OCI-M1 (cell line): Measurements from ENCODE around the gene IL2RA.
"Not testable (repeated sequence)": the region's sequence is repeated elsewhere in the genome, so short reads cannot be mapped to it uniquely, and the experiment has no call there.

Experiments
- DNase-seq: peaks from one replicate; lab custom pipeline; 2025; lab: John Stamatoyannopoulos, UW

IL2RA gene

GRCh38 chr10:5983774-5984173, 78.4 kb downstream of the IL2RA start:
- DNase-seq, result no peak

DNA sequence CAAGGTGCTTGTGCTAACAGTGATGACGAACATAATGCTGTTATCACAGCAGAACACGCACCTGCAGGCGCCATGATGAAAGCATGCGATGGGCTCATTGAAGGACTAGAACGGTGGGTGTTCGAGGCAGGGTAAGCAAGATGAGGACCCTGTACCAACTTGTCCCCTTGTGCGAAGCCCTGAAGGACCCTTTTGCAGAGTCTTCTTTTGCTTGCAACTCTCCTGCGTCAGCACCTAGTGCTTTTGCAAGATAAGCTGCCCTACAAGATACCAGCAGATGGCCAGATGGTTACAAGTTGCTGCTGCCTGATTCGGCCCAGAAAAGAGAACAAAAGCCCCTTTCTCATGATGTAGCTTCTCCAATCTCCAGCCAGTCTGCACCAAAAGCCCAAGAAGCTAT, 80.6 kb downstream of the IL2RA start:
- DNase-seq, result peak; percentile 47

GRCh38 chr10:5978230-5978489, 84.0 kb downstream of the IL2RA start:
- peak; percentile 36 for DNase-seq

- peak; percentile 94 for DNase-seq
Measured at GRCh38 chr10:5977471-5978229, 84.5 kb downstream of the IL2RA start, which contains the start of gene IL15RA. Gene IL15RA (minus strand): TSS chr10:5977543. CDS start chr10:5977492, 51 bp downstream.

GRCh38 chr10:5976512-5977470, 85.4 kb downstream of the IL2RA start:
- DNase-seq, result peak; percentile 65

- peak; percentile 93 for DNase-seq
Measured at GRCh38 chr10:5975641-5976473, 86.3 kb downstream of the IL2RA start.

- no peak for DNase-seq
Measured at GRCh38 chr10:5973069-5973468, 89.1 kb downstream of the IL2RA start.

GRCh38 chr10:5971886-5972285, 90.3 kb downstream of the IL2RA start:
- peak; percentile 44 for DNase-seq

DNA sequence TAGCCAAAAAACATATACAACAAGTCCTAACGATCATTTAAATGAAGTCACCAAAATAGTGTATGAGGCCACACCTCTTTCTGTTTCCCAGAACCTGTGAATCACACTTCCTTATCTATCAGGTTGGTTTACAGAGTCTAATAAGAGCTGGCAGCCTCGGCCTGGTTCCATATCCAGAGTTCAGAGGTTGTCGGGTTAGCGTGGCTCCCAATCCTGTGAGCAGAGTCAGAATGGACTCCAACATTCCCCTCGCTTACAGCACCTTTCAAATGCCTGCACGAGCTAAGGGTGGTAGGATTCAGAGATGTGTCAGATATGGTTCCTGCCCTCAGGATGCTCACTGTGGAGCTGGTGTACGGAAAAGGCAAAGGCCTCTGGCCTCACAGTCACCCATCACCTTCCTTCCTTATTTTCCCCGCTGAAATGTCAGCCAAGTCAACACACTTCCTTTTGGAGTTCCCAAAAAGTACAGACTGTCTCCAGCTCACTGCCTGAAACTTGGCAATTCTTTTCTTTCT, 90.8 kb downstream of the IL2RA start:
- DNase-seq, result peak; percentile 89

- no peak for DNase-seq
Measured at GRCh38 chr10:5970527-5970926, 91.6 kb downstream of the IL2RA start.

DNA sequence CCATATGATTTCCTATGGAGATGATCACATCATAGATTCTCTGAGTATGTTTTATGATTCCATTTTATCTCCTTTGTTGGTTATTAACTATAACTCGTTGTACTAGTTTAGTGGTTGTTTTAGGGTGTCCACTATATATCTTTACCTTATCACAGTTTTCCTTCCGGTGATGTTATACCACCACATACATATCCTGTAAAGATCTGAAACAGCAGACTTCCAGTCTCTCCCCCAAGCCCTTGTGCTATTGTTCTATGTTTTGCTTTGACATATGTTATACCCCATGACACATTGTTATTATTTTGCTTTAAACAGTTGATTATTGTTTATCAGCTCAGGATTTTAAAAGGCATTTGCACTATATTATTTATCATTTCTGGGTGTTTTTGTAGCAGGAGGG, 92.1 kb downstream of the IL2RA start:
- DNase-seq, result no peak

GRCh38 chr10:5968681-5969453, 93.3 kb downstream of the IL2RA start:
- DNase-seq, result no peak

DNA sequence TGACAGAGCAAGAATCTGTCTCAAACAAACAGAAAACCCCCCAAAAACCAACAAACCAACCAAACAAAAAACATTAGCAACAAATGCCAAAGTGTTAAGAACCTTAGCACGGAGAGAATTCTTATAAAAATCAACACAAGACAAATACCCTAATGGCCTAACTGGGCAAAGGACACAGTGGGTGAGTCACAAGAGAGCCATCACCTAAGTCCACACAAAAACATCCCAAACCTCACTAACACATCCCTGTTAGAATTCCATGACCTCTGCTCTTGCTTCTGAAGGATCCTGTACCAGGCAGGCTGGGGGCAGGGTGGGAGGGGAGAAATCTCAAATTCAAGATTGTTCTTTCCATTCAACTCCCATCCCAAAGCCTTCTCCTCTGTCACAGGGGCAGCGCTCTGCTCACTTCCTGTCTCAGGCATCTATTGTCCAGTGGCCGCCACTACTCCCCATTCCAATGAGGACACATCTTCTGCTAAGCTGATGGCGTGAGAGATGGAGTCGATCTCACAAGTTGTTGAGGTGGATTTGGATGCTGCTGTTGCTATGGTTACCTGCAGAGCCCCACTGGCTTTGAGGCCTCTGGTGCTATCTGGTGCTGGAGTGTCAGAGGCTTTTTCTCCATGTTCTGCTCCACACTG, 94.0 kb downstream of the IL2RA start:
- DNase-seq, result no peak

DNA sequence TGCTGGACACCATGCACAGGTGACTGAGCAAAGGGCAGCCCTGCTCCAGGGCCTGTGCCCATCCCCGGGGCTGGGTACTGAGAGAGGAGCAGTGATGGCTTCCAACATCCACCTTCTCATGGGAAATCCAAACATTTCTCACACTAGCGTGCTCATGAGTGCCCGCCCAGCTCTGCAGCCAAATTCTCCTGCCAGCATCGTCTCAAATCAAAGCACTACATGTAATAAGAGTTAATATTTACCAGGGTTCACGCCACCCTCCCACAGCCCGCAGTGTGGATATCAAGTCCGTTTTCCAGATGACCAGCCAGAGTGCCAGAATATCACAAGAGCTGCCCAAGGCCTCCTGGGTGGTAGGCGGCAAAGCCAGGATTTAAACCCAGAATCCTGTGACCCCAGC, 96.9 kb downstream of the IL2RA start:
- DNase-seq, result no peak

- no peak for DNase-seq
Measured at GRCh38 chr10:5964736-5965135, 97.4 kb downstream of the IL2RA start.

DNA sequence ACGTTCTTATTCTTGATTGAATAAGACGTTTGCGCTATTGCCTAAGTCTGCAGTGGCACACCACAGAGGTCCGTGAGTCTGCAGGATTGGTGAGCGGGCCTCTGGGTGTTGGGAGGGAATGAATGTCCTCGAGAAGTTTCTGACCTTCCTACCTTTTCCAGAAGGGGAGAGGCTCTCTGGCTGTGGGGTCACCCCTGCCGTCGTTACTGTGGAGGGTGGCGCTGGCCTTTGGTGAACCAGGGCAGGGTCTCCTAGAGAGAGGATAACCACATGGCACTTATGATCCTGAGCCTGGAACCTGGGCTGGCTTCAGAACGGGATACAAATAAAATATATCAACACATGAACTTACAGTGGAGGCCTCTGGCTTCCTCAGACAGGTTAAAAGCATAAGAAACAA, 98.6 kb downstream of the IL2RA start:
- no peak for DNase-seq

- no peak for DNase-seq
Measured at GRCh38 chr10:5963071-5963470, 99.1 kb downstream of the IL2RA start.

- not testable (repeated sequence) for DNase-seq
Measured at GRCh38 chr10:5962358-5962940, 99.7 kb downstream of the IL2RA start.

DNA sequence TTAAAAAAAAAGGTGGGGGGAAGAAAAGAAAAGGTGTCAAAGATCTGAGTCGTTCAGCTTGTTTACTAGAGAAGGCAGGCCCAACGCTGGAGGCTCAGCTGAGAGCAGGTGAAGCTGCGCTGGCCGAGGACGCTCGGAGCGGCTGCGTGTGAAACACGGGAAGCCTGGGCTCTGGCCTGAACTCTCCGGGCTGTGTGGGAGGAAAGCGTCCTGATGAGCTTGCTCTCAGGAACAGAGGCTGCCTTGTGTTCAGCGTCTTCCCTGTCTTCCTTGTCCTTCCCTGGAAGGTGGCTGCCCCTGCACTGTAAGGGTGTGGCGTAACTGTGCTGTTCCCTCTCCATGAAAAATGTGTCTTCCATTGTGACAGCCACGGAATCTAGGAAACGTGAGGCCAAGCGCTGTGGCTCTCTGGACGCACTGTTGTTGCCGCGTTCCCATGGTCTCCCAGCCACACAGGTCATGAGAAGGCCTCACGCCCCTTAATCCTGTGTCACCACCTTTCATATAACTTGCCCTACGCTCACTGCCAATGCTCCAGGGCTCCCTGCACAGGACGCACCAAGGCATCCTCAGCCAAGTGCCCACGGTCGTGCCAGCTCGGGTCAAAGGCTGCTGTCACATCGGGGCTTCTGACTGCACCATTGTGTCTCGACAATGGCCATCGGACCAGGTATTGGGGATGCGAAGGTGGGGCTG, 100.6 kb downstream of the IL2RA start:
- DNase-seq, result no peak

DNA sequence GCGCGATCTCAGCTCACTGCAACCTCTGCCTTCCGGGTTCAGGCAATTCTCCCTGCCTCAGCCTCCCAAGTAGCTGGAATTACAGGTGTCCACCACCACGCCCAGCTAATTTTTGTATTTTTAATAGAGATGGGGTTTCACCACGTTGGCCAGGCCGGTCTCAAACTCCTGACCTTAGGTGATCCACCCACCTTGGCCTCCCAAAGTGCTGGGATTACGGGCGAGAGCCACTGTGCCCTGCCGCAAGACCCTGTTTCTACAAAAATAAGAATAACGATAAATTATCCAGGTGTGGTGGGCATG, 101.2 kb downstream of the IL2RA start:
- not testable (repeated sequence) for DNase-seq
